Uterus (tissue), 2 donors: Measurements from ENCODE around the gene TLCD3B.

ENCODE experiments used
- CTCF ChIP-seq, 4 experiments: fragments of 200-600 bp in 2 of 4; fragments of 450-650 bp in 2 of 4; sonication (generic) in 2 of 4; IDR thresholded peaks; one replicate each; pipeline ENCODE4 v1.5.1; 2016 to 2019; ENCODE audit warnings: antibody characterized with exemption in 4 of 4, mild to moderate bottlenecking in 2 of 4, moderate library complexity in 1 of 4
- POLR2A ChIP-seq, 2 donors: fragments of 450-650 bp; IDR thresholded peaks; one replicate each; pipeline ENCODE4 v1.6.1; 2016; ENCODE audit warnings: antibody characterized with exemption in 2 of 2, mild to moderate bottlenecking in 1 of 2, moderate library complexity in 1 of 2

- peak in 1 of 4 experiments; percentile 20 for TF ChIP-seq CTCF (IDR thresholded peaks at IDR 0.05)
- TF ChIP-seq POLR2A (IDR thresholded peaks at IDR 0.05), result peak; percentile 97
Measured at GRCh38 chr16:30065102-30065942, 34.3 kb upstream of the TLCD3B start, which contains the start of gene ALDOA.
